ENCODE data around the gene PPM1B. TPM values are rescaled to one million over a fixed set of nuclear protein-coding genes. Genes with fewer than 3 reads are reported as not detected.

Gene PPM1B
- total and polyA plus RNA-seq, 10 of the 15 experiments (the other 5 are each of a cell fraction or from before 2014, with no cell fraction given): 12.5 to 53.4 (median 33.7) TPM

GRCh38 chr2:44181648-44182047 lies 13.0 kb downstream of the PPM1B start:
- TF ChIP-seq CHD1 (IDR thresholded peaks at IDR 0.05; ENCODE audit: low read depth, low read length) (no peak), ZNF622 (IDR thresholded peaks at IDR 0.05) (no peak), ZBTB40 (IDR thresholded peaks at IDR 0.05; ENCODE audit: borderline replicate concordance) (peak; percentile 62; the same call in 1 of the 2 replicates), MTA2 (IDR thresholded peaks at IDR 0.05; ENCODE audit: low read depth) (no peak), SIX5 (IDR thresholded peaks at IDR 0.05; ENCODE audit: low read depth, low read length, severe bottlenecking) (no peak), TARDBP (IDR thresholded peaks at IDR 0.05; ENCODE audit: borderline replicate concordance) (no peak), TCF3 (IDR thresholded peaks at IDR 0.05; ENCODE audit: borderline replicate concordance, insufficient read depth, low read depth, low read length) (no peak), ZSCAN29 (IDR thresholded peaks at IDR 0.05) (peak; percentile 87), SPI1 (IDR thresholded peaks at IDR 0.05; ENCODE audit: borderline replicate concordance, insufficient read depth, low read depth, low read length) (peak; percentile 37; the same call in 1 of the 2 replicates), NKRF (conservative IDR thresholded peaks at IDR 0.05) (no peak), RAD21 (IDR thresholded peaks at IDR 0.05; ENCODE audit: insufficient read depth, low read depth, low read length) (no peak)
- TF ChIP-seq, protein P1, sequence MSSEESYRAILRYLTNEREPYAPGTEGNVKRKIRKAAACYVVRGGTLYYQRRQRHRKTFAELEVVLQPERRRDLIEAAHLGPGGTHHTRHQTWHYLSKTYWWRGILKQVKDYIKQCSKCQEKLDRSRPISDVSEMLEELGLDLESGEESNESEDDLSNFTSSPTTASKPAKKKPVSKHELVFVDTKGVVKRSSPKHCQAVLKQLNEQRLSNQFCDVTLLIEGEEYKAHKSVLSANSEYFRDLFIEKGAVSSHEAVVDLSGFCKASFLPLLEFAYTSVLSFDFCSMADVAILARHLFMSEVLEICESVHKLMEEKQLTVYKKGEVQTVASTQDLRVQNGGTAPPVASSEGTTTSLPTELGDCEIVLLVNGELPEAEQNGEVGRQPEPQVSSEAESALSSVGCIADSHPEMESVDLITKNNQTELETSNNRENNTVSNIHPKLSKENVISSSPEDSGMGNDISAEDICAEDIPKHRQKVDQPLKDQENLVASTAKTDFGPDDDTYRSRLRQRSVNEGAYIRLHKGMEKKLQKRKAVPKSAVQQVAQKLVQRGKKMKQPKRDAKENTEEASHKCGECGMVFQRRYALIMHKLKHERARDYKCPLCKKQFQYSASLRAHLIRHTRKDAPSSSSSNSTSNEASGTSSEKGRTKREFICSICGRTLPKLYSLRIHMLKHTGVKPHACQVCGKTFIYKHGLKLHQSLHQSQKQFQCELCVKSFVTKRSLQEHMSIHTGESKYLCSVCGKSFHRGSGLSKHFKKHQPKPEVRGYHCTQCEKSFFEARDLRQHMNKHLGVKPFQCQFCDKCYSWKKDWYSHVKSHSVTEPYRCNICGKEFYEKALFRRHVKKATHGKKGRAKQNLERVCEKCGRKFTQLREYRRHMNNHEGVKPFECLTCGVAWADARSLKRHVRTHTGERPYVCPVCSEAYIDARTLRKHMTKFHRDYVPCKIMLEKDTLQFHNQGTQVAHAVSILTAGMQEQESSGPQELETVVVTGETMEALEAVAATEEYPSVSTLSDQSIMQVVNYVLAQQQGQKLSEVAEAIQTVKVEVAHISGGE (CRISPR knock-in tag; IDR thresholded peaks at IDR 0.05): no peak
- SMC1A ChIA-PET (ENCODE audit: uncharacterized antibody, unreplicated experiment): interaction anchor here (0.6 to 3.8 kb wide), 8 partner anchors 9 to 296 kb away, joined by 3 to 29 read pairs (median 4); no protein-coding TSS in a partner anchor
- in situ Hi-C loops (cut with MboI): no loop called here
- H3K9me3 ChIP-seq (replicated peaks; ENCODE audit: control insufficient read depth, insufficient read depth, low read length): no peaks in the 10 kb centered on the region; the same call in 1 of the 3 replicates
- 0 out of 2 replicates have a peak, but pooled peaks cover under 1% of the 10 kb centered on the region for H3K4me1 ChIP-seq (ENCODE audit: control insufficient read depth, insufficient read depth, low read length)
- DNase-seq (ENCODE audit: low read depth, low spot score) (no peak), FAIRE-seq (no peak), ATAC-seq (peak; percentile 66)
- peaks cover 0 to 3% of the 10 kb centered on the region in 2 experiments; a peak in 3 of 4 replicates for H3K36me3 ChIP-seq (ENCODE audit: control insufficient read depth in 2 of 2, insufficient read depth in 2 of 2, low read length in 1 of 2)
- WGBS (ENCODE audit: insufficient coverage, insufficient replicate concordance, low lambda C conversion rate, missing lambda C conversion rate): 97% methylated on average over 2 of the region's 2 CpGs
- RAD21 ChIA-PET (ENCODE audit: unreplicated experiment): interaction anchor here (2.2 to 3.4 kb wide), 2 partner anchors 9 to 10 kb away, joined by 15 to 19 read pairs; no protein-coding TSS in a partner anchor
- BruUV-seq (replicated peaks): no TSS peak
- no peak overlapping the region for H3K27ac ChIP-seq (ENCODE audit: control insufficient read depth, insufficient read depth)
- H3K4me3 ChIP-seq: no peak overlapping the region
- H4K20me1 ChIP-seq (ENCODE audit: control insufficient read depth, insufficient read depth): no peaks in the 10 kb centered on the region
- CTCF ChIA-PET: interaction anchor here (0.6 to 2.0 kb wide), 6 partner anchors 8 to 95 kb away, joined by 3 to 9 read pairs (median 4); no protein-coding TSS in a partner anchor
- H3K27me3 ChIP-seq (replicated peaks in 1 of 2; ENCODE audit: control insufficient read depth in 2 of 2, insufficient read depth in 2 of 2, low read length in 1 of 2): no peaks in the 10 kb centered on the region
- intact Hi-C loops (cut with micrococcal nuclease; ENCODE audit: unreplicated experiment): no loop called here
- POLR2A ChIA-PET: interaction anchor here (0.7 to 3.2 kb wide), 5 partner anchors 9 to 54 kb away, joined by 3 to 10 read pairs (median 8); partner anchors contain the start of gene PPM1B
- no peak overlapping the region for H3K4me2 ChIP-seq (ENCODE audit: control insufficient read depth, insufficient read depth)
- H3K9ac ChIP-seq (ENCODE audit: control insufficient read depth, insufficient read depth, low read length): no peak overlapping the region
- H2AFZ ChIP-seq (ENCODE audit: control insufficient read depth, low read depth, low read length): no peak overlapping the region
- peaks cover 77% of the 10 kb centered on the region for H3K79me2 ChIP-seq (ENCODE audit: control insufficient read depth, insufficient read depth, low read length)

Measured in GM12878 (cell line).